HG03469 (cell line): ENCODE data around the gene AK2.
"Not testable (repeated sequence)": the region's sequence is repeated elsewhere in the genome, so short reads cannot be mapped to it uniquely, and the experiment has no call there.

Source experiments
- ATAC-seq: cut with Tn5 transposase; IDR thresholded peaks from one replicate; pipeline ENCODE4 v1.9.1; 2021; ENCODE audit warnings: mild to moderate bottlenecking, moderate library complexity, moderate number of reproducible peaks; ENCODE audit not compliant: unreplicated experiment

AK2 gene

GRCh38 chr1:33055210-33056008, 18.7 kb upstream of the AK2 start:
- no peak for ATAC-seq

- no peak for ATAC-seq
Measured at GRCh38 chr1:33050221-33051076, 13.8 kb upstream of the AK2 start.

DNA sequence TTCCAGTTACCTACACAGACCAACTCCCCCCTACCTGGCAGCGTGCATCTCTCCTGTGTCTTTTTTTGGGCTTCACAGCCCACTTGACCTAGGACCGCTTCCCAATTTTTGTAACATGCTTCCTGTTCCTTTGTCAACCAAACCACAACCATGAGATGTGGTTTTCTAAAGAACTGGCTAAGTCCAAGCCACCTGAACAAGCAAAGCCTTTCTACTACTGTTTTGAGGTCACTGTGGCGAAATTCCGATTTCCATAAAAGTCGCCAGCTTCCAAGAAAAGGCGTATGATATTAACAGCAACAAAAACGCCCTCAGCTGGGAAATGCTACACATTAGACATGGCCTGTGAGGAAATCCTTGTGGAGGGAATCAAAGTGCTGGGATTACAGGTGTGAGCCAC, 12.7 kb upstream of the AK2 start:
- no peak for ATAC-seq

DNA sequence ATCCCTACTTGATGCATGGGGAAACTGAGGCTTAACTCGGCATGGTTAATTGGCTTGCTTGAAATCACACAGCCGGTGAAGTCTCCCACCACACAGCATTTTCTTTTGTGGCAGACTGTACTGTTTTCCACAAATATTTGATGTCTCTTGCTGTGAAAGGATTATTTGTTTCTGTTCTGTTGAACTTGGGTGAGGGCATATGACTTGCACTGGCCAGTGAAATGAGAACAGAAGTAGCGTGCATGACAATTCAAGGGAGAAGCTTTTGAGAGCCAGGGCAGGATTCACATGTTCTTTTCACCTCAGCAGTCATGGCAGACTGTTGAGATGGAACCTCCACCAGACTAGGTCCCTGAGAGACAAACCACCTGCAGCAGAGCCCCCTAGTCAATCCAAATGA, 11.7 kb upstream of the AK2 start:
- no peak for ATAC-seq

DNA sequence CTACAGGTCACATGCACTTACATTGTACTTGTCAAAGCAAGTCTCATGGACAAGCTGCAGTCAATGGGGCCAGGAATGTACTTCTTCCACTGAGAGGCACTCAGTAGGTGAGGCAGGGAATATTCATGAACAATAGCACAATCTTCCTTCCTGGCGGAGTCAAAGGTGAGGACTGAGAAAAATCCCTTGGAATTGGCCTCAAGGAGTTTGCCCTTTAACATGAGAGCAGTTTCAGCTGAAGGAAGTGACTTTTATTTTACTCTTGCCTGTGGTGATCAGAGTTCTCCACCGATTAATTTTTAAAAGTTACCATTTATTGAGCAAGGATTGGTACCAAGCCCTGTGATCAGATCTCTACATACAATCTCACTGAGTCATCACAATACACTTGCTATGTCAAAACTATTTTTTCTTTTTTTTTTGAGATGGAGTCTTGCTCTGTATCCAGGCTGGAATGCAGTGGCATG, 11.2 kb upstream of the AK2 start:
- no peak for ATAC-seq

DNA sequence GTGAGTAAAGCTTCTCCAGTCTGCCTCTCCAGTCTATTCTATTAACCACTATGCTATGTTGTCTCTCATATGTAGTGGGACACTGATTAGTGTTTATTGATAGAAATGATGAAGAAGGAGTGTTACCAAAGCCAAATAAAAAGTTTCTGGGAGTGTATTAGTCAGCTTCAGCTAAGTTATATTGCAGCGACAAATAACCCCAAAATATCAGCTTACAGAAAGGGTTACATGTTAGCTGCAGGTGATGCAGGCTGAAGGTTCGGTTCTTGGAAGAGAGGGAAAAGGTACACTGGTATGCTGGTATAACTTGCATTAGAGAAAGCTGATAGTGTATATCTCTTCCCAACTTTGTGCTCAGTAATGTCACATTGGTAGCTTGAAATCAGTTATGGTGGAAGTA, 10.6 kb upstream of the AK2 start:
- ATAC-seq, result no peak

DNA sequence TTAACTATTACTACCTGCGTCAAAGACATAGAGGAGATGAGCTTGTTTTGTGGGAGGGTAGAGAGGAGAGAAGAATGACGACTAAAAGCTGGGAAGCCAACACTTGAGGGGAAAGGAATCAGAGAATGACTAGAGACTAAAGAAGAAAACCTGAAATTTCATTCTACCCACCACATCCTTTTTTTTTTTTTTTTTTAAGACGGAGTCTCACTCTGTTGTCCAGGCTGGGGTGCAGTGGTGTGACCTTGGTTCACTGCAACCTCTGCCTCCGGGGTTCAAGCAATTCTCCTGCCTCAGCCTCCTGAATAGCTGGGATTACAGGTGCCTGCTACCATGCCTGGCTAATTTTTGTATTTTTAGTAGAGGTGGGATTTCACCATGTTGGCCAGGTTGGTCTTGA, 9.6 kb upstream of the AK2 start:
- not testable (repeated sequence) for ATAC-seq

GRCh38 chr1:33045814-33046213, 9.1 kb upstream of the AK2 start:
- ATAC-seq, result no peak

DNA sequence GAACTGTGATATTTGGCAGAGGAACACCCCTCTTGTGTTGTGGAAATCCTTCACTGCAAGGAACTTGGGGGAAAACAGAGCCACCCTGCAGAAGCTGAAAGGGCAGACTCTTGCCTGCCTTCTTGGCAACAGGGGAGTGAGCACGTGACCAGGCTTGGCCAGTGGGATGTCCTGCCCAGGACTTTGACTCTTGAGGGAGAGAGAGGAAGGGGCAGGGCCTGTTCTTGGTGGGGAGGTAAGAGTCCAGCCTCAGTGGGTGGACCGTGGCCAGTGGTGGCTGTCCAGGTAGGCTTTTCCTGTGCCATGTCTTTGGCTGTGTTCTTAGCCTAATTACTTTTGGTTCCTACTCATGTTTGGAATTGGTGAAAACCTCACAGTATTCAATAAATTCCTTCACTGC, 8.6 kb upstream of the AK2 start:
- no peak for ATAC-seq

GRCh38 chr1:33043267-33044092, 6.8 kb upstream of the AK2 start:
- no peak for ATAC-seq

DNA sequence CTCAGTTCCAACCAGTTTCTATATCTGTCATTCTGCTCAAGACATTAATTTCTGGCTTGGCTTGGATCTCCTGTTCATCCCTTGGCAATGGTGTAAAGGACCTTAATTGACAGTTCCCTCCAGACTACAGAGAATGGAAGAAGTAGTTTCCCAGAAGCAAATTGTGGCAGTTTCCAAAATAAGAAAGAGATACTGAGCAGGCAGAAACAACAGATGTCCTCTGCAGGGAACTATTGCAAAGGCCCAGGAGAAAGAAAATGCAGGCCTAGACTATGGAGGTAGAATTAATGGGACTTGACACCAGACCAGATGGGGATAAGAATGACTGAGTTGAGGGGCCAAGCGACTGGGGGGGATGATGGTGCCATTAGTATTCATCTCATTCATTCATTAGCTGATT, 6.1 kb upstream of the AK2 start:
- no peak for ATAC-seq

GRCh38 chr1:33041026-33041425, 4.3 kb upstream of the AK2 start:
- ATAC-seq, result no peak

GRCh38 chr1:33039840-33040239, 3.2 kb upstream of the AK2 start:
- ATAC-seq, result no peak

- no peak for ATAC-seq
Measured at GRCh38 chr1:33036051-33036525, 595 bp downstream of the AK2 start.

DNA sequence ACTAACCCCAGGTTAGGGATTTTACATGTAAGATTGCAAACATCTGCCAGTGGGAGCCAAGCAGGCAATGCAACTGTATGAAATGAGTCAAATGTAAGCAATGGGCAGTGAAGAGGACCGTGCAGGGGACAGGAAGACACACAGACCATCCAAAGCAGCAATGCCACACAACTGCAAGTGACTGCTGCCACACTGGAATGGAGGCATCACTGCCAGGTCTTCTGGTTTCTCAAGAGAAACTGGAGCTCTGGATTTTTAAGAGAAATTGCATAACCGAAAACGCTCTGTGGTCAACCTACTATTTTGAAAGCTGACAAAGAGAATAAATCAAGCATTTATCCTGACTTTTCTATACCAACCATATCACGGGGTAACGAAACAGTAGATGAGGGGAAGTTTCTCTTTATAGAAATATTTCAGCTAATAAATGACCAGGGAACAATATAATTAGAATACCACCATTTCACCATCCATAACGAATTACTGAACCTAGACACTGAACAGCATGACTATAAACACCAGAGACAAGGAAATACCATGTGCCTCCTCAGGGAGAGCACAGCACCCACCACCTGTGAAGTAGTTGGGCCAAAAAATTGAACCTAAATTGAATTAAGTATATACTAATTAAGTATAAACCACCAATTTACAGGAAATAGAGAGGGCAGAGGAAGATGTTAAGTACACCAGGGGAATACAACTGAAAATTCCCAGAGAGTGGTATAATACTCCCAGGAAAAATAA, 4.4 kb downstream of the AK2 start:
- no peak for ATAC-seq

GRCh38 chr1:33031506-33031905, 5.2 kb downstream of the AK2 start:
- no peak for ATAC-seq

GRCh38 chr1:33030575-33030974, 6.1 kb downstream of the AK2 start:
- no peak for ATAC-seq

DNA sequence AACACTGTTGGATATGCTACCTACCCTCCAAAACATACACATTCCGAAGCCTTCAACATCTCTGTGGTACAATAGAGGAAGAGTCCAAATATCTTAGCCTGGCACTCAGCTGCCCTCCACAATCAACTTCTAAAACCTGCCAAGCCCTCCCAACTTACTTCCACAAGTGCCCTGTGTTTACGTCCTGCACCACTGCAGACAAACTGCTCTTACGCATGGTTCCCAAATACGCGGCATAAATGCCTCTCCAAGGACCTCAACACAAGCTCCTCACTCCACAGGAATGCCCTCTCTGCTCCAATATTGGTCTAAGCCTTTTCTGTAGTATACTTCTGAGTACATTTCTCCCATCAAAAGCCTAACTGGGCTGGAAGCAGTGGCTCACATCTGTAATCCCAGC, 6.8 kb downstream of the AK2 start:
- ATAC-seq, result no peak

GRCh38 chr1:33029209-33029608, 7.5 kb downstream of the AK2 start:
- no peak for ATAC-seq

- ATAC-seq, result no peak
Measured at GRCh38 chr1:33025761-33026160, 10.9 kb downstream of the AK2 start.
